OCI-LY1 (cell line): ENCODE data around the gene GADD45A.

ENCODE experiments used
- CTCF ChIP-seq: fragments of 200-600 bp; sonication (generic), shearing (Covaris generic); IDR thresholded peaks from 2 replicates; pipeline ENCODE4 v1.5.1; 2017; ENCODE audit warnings: mild to moderate bottlenecking, antibody characterized with exemption, low read length, moderate library complexity, mixed read lengths
- EZH2 ChIP-seq: fragments of 200-600 bp; sonication (generic), shearing (Covaris generic); IDR thresholded peaks from 2 replicates; pipeline ENCODE4 v1.8.0; 2017; ENCODE audit warnings: borderline replicate concordance, mixed run types, mild to moderate bottlenecking, antibody characterized with exemption, low read length, moderate library complexity, mixed read lengths

DNA sequence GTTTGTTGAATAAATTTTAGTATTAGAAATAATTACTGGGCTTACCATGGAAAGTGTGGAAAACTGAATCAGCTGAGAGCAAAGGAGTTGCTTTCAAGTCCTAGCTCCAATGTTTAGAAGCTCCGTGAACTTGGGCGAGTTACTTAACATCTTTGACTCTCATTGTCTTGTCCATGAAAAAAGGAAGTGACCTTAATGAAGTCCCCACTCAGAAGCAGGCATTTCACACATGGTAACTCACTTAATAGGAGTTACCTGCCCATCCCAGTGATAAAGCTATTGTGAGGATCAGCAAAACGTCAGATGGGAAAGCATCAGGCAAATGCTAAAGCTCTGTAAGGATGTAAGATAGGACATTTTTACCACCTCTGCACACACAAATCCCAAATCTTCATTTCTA is 34.0 kb upstream of the GADD45A start:
- TF ChIP-seq CTCF (no peak), EZH2 (no peak)
